NCI-H82 treated with DMSO at 0.1 percent for 48 hours (cell line): ENCODE results near the gene MDK.

Source experiments
- DNase-seq: peaks from one replicate; lab custom pipeline; 2025; ENCODE audit not compliant: unreplicated experiment; lab: John Stamatoyannopoulos, UW

MDK gene

GRCh38 chr11:46347637-46348311, 33.7 kb upstream of the MDK start:
- no peak for DNase-seq

DNA sequence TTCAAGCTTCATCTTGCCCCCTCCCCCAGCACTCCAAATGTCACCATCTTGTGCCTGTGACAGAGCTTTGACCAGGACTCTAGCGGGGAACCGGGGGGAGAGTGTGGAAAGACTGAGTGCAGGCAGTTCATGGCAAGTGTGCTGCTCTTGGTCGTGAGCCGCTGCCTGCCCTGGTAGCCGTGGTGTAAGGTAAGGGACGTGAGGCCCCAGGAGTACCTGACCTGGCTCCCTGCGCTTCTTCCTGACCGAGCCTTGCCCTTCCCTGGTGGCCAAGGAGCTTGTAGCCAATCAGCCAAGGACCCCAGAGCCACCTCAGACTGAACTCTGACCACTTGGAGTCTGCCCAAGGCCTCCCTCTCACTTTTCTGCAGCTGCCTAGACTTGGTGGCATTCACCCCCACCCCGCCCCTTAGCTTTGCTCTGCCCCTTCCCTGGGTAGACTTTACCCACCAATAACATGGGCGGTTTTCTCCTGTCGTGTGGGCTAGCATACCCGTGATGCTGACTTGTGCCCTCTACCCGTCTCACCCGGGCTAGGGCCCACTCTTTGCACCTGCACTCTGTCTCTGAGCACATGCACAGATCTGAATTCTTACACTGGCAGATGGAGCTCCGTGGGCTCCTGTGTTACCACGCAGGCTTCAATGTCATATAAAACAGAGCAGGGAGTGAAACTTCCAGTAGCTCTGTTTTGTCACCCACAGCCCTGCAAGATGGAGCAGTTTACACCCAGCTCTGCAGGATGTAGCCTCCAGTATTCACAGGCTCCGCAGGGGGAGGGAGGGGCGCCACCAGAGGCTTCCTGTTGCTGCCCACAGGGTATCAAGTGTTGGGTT, 32.7 kb upstream of the MDK start:
- DNase-seq: no peak

DNA sequence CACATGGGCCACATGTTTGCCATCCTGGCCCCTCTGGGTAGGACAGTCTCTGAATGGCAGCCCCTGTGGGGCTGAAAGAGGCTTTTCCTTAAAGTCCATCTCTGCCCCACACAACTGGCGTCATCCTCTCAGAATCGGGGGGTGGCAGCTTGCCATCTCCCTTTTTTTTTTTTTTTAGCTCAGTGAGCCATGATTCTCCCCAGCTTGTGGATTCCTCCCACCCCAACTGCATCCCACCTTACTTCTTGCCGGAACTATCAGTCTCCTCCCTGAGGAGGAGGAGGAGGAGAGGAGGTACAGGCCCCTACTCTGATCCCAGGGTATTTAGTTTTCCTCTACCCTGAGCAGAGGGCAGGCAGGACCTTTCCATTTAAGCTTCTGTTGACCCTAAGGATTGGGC, 30.8 kb upstream of the MDK start:
- DNase-seq: no peak

- no peak for DNase-seq
Observed at GRCh38 chr11:46351148-46351547, 30.3 kb upstream of the MDK start.

- DNase-seq: no peak
Observed at GRCh38 chr11:46351606-46352005, 29.9 kb upstream of the MDK start.

- no peak for DNase-seq
Observed at GRCh38 chr11:46352063-46352841, 29.2 kb upstream of the MDK start.

- DNase-seq: no peak
Observed at GRCh38 chr11:46353698-46354097, 27.8 kb upstream of the MDK start.

DNA sequence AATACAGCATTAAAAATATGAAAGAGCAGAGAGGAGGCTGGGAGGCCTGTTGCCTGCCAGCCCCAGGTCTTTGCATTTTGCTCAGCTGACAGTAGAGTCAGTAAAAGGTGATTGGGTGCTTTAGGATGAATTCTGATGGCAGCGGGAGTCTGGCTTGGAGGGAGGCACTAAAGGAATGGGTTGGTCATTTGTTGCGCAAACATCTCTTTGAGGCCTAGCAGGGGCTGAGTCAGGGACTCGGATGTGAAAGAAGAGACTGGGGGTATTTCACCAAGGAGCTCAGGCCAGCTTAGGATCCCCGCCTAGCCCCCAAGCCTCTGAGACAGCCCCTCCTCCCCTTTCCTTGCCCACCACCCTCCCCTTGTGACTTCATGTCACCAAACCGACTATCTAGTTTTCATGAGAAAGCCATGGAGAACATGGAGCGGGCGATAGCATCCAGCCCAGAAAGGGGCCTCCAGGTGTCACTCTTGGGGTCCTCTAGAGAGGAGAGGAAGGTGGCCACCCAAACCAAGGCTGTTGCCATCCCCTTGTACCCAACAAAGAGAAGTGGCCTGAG, 24.5 kb upstream of the MDK start:
- no peak for DNase-seq

- no peak for DNase-seq
Observed at GRCh38 chr11:46357483-46357936, 24.0 kb upstream of the MDK start.

- no peak for DNase-seq
Observed at GRCh38 chr11:46359953-46360352, 21.5 kb upstream of the MDK start.

DNA sequence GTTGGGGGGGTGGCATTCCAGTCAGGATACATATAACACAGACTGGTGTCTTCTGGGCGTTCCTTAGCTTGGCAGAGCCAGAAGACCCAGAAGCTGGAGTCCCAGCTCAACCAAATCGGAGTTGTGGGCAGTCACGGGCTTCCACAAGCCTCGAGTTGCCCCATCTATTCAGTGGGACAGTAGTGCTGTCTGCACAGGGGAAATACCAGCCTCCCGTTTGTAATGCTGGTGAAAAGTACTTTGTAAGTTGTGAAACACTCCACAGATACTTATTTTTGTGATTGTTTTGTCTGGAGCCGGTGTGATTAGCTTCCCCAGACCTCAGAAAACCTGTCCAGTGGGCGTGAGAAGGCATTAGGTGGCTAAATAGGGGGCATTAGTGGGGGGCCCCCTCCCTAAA, 20.6 kb upstream of the MDK start:
- DNase-seq: no peak

DNA sequence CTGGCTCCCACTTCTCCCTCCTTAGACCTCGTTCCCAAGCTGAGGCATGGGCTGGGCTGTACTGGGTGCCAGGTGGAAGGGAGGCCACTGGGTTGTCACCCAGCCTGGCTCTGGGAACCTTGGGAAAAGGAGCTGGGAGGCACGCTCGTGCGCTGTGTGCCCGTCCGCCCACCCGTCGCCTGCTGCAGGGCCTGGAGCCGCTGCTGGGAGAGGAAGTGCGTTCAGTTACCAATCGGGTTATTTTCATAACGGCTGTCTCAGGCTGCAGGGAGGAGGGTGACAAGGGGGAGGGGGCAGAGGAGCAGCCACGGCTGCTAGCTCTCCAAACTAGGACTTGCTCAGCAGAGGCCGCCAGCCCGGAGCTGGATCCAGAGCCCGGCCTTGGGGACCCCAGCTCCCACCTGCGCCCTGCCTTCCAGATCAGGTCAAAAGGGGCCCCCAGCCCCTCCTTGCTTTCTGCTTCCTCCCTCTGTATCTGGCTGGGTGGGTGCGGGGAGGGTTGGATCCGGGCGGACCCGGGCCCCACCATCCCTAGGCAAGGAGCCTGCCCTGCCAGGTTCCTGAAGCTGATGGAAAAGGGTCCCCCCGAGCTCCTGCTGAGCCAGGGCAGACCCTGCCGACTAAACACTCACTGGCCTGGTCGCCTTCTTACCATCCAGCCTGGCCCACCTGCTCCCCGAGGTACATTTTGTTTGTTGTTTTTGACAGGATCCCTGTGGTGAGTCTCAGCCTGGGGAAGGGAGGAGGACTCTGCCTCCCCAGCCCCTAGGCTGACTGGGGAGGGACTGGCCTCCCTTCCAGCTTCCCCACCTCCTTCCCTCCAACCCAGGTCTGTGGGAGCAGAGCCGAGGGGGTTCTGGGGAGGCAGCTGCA, 19.9 kb upstream of the MDK start:
- DNase-seq: no peak

DNA sequence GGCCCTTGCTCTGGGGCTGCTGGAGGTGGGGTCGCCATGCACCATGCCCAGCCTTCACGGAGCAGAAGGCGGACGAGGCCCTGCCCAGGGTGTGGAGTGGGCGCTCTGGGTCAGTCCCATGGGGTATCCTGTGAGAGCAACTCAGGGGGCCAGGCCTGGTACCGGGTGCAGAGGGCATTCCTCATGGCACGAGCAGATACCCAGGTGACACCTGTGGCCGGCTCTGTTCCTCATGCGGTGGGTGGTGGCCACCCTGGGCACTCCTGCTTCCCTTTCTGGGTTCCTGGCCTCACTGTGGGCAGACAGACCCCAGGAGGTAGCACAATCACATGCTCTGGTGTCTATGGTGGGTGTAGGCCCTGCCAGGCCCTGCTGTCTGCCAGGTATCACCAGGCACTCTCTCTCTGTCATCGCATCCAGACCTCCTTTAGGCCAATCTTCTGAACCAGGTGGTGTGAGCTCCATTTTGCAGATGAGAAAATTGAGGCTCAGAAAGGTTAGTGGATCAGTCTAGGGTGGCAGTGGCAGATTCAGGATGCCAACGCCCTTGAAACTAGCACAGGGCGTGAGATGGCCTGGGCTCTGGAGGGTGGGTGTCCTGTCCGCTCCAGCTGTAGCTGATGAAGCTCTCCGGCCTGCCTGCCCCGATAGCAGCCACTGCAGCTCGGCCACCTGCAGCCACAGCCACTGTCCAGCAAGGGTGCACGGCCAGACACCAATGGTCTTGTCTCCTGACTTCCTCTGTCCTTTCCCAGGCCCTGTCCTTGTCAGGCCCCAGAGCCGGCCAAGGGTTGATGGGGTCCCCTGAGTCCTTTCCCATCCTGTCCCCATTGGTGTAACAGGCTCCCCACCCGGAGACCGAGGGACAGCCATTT, 19.1 kb upstream of the MDK start:
- no peak for DNase-seq

DNA sequence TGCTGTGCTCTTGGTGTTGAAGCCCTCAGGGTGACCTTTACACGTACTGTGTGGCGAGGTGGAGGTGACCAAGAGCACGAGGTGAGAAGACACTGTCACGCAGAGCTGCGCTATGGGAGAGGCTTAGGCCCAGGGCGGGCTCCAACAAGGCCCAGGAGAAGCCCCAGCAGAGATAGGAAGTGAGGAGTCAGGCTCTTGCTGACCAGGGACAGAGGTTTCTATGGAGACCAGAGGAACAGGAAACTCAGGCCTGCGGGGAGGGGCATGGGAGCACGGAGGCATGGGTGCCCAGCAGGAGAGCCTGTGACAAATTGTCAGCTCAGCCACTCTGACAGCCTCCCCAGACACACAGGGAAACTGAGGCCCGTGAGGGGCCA, 18.4 kb upstream of the MDK start:
- DNase-seq: no peak

DNA sequence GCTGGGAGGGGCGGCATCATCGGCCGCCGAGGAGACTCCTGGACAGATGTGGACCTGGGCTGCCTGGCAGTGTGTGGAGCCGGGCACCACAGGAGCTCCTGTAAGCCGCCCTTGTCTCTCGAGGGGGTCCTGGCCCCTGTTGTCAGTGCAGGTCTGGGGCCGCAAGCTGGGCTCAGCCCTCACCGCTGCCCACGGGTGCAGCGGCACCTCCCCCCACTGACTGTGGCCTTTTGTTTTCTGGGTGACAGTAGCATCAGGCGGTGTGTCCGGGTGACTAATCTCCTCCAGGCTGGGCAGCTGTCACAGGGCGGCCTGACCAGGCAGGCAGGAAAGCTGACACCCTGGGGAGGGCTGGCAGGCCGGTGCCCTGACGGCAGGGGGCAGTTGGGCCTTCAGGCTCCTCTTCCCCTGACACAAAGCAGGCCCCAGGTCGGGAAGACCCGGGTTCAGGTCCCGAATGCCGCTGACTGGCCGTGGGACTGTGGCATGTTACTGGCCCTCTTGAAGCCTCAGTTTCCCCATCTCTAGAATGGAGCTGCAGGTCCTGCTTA, 17.9 kb upstream of the MDK start:
- no peak for DNase-seq

DNA sequence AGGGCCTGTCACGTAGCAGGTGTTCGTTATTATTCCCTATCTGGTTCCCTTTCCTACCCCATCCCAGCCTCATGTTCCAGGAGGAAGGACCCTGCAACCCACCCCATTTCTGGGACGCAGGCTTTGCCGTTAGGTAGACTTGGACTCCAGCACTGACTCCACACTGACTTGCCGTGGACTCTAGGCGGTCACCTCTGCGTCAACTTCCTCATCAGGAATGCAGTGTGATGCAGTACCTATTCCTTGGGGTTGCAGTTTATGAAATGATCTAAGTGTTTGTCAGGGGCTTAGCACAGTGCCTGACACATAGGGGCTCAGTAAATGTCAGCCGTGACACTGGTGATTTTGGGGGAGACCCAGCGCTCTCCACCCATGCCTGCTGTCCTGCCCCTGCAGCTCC, 17.4 kb upstream of the MDK start:
- no peak for DNase-seq

- no peak for DNase-seq
Observed at GRCh38 chr11:46364791-46365190, 16.7 kb upstream of the MDK start.

DNA sequence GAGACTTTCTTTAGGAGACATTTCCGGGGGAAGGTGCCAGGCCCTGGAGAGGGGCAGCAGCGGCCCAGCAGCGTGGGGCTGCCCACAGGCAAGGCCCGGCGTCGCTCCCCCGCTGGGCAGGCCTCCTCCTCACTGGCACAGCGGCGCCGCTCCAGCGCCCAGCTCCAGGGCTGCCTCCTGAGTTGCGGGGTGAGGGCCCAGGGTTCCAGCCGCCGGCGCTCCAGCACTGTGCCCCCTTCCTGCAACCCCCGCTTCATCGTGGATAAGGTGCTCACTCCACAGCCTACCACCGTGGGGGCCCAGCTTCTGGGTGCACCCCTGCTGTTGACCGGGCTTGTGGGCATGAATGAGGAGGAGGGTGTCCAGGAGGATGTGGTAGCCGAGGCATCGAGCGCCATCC, 15.2 kb upstream of the MDK start:
- no peak for DNase-seq

DNA sequence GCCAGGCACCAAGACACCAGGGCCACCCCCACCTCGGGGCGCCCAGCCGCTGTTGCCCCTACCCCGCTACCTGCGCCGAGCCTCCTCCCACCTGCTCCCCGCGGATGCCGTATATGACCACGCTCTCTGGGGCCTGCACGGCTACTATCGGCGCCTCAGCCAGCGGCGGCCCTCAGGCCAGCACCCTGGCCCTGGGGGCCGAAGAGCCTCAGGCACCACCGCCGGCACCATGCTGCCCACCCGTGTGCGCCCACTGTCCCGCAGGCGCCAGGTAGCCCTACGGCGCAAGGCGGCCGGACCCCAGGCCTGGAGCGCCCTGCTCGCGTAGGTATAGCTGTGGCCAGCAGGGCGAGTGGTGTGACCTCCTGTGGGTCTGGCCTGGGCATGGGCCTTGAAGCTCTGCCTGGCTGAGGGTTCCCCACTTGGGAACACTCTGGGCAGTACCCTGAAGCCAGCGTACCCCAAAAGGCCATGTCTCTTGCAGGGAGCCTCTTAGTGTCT, 14.8 kb upstream of the MDK start:
- no peak for DNase-seq
